Transverse colon (tissue), 4 donors: ENCODE data around the gene TCEAL1. TPM values are rescaled to one million over a fixed set of nuclear protein-coding genes. Genes with fewer than 3 reads are reported as not detected.

ENCODE experiments used
- DNase-seq: peaks from one replicate; pipeline ENCODE4 v3.0.0-alpha.2; 2019
- H3K27ac ChIP-seq, 4 donors: fragments of 200-600 bp; sonication (generic); 2 replicates each; pipeline ENCODE4 v1.5.1; 2016 to 2018; ENCODE audit warnings: inconsistent platforms in 4 of 4
- H3K27me3 ChIP-seq: fragments of 200-600 bp; sonication (generic); 2 replicates; pipeline ENCODE4 v1.5.1; 2017; ENCODE audit warnings: inconsistent platforms
- H3K36me3 ChIP-seq, 4 donors: fragments of 200-600 bp; sonication (generic); 2 replicates each; pipeline ENCODE4 v1.5.1; 2017 to 2019; ENCODE audit warnings: inconsistent platforms in 4 of 4
- H3K4me1 ChIP-seq, 4 donors: fragments of 200-600 bp; sonication (generic); 2 replicates each; pipeline ENCODE4 v1.5.1; 2017 to 2020; ENCODE audit warnings: inconsistent platforms in 4 of 4
- H3K4me3 ChIP-seq, 4 donors: fragments of 200-600 bp; sonication (generic); 1 replicate in 1 of 4; 2 replicates in 3 of 4; pipeline versions ENCODE4 v1.5.1 to v1.6.1; 2017 to 2019; ENCODE audit warnings: inconsistent platforms in 4 of 4
- H3K9me3 ChIP-seq, 2 donors: fragments of 200-600 bp; sonication (generic); 2 replicates each; pipeline ENCODE4 v1.5.1; 2017 to 2019; ENCODE audit warnings: inconsistent platforms in 2 of 2
- EP300 ChIP-seq: sonication (generic); formaldehyde crosslinking; IDR thresholded peaks from one replicate; pipeline ENCODE4 v1.6.1; 2017; ENCODE audit warnings: antibody characterized with exemption, low read depth
- POLR2A ChIP-seq: fragments of 450-650 bp; IDR thresholded peaks from one replicate; pipeline ENCODE4 v1.6.1; 2016; ENCODE audit warnings: antibody characterized with exemption, mild to moderate bottlenecking, moderate library complexity
- POLR2AphosphoS5 ChIP-seq, 3 donors: sonication (generic); formaldehyde crosslinking; IDR thresholded peaks; one replicate each; pipeline ENCODE4 v1.6.1; 2016; ENCODE audit warnings: antibody characterized with exemption in 3 of 3
- WGBS, 2 donors: methylation state at CpG; one replicate each; pipeline ENCODE4 v1.1.5; 2018; ENCODE audit warnings: low coverage in 1 of 2; 5-methylcytosine and 5-hydroxymethylcytosine counted together
- in situ Hi-C, 4 donors: fragments of 200-750 bp; cut with MboI; loops; one replicate each; pipeline versions ENCODE4 v1.15.0 to v1.15.1; 2017; ENCODE audit warnings: low sequenced_read_pairs in 3 of 4, low pct_ligation_motif_present in 1 of 4, low pct_unique_long_range_greater_than_20kb in 1 of 4
- intact Hi-C: fragments of 100-400 bp; cut with DNase I; formaldehyde crosslinking; loops from one replicate; pipeline ENCODE4 v1.15.1; 2023; ENCODE audit warnings: low total_unique reads
- total RNA-seq, 4 donors: library from RNA; depleted of rRNA; stranded (reverse); fragments of >200 nt; gene quantifications; one replicate each; pipeline ENCODE4 v1.1.0, GENCODE V29; 2016
- TF ChIP-seq, protein P1 (sequence below), 5 experiments: fragments of 200-600 bp in 3 of 5; fragments of 450-650 bp in 2 of 5; sonication (generic) in 3 of 5; IDR thresholded peaks; 1 replicate in 2 of 5; 2 replicates in 3 of 5; pipeline ENCODE4 v1.5.1; 2016 to 2017; ENCODE audit warnings: antibody characterized with exemption in 5 of 5, inconsistent platforms in 3 of 5, mild to moderate bottlenecking in 2 of 5, moderate library complexity in 1 of 5

TCEAL1 gene
- total RNA-seq, 4 donors from 2014 or later: 44.9 to 79.2 (median 56.6) TPM

DNA sequence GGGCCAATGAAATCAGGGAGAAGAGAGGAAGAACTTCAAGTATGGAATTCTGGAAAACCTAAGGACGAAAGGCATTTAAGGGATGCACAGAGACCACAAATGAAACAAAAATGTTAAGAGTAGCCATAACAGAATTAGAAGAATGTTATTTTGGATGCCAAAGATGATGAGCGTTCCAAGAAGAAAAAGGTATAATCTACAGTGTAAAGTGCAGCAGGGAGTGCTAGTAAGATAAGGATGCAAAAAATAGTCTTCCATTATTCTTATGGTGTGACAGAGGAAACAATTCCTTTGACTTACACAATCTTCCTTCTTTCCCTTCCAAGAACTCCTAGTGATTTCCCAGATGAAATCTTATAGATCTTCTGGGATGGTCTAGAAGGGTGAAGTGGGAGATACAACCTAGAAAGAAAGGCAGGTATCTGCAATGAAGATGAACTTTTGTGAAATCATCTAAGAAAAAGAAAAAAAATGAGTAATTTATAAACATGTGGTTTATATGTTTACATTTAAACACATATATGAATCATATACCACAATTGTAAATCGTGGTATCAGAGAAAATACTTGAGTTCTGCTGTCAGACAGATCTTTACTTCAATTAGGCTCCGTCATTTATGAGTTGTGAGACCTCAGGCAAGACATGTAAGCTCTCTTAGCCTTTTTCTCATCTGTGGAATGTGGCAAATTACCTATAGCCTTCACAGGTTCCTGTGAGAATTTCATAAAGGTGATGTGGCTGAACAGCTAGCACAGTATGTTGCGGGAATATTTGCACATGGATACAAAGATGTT lies 49.6 kb downstream of the TCEAL1 start:
- intact Hi-C loops (no loop called here), in situ Hi-C loops (loop anchor here in 1 of 4 donors (25.0 kb wide), 1 partner anchor 484 kb away; the partner anchor contains the start of genes FAM199X and SLC25A53)
- no peak for DNase-seq
- no peak overlapping the region for H3K27ac ChIP-seq
- 56 to 70% methylated on average over 1 to 5 of the region's 5 CpGs for WGBS, 2 donors
- TF ChIP-seq POLR2AphosphoS5 (IDR thresholded peaks at IDR 0.05): no peak
- TF ChIP-seq, protein P1, sequence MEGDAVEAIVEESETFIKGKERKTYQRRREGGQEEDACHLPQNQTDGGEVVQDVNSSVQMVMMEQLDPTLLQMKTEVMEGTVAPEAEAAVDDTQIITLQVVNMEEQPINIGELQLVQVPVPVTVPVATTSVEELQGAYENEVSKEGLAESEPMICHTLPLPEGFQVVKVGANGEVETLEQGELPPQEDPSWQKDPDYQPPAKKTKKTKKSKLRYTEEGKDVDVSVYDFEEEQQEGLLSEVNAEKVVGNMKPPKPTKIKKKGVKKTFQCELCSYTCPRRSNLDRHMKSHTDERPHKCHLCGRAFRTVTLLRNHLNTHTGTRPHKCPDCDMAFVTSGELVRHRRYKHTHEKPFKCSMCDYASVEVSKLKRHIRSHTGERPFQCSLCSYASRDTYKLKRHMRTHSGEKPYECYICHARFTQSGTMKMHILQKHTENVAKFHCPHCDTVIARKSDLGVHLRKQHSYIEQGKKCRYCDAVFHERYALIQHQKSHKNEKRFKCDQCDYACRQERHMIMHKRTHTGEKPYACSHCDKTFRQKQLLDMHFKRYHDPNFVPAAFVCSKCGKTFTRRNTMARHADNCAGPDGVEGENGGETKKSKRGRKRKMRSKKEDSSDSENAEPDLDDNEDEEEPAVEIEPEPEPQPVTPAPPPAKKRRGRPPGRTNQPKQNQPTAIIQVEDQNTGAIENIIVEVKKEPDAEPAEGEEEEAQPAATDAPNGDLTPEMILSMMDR (IDR thresholded peaks at IDR 0.05): no peak
- TF ChIP-seq EP300: no peak
- TF ChIP-seq POLR2A: no peak
- no peaks in the 10 kb centered on the region for H3K9me3 ChIP-seq
- H3K4me1 ChIP-seq: no peaks in the 10 kb centered on the region
- H3K4me3 ChIP-seq: no peak overlapping the region
- H3K36me3 ChIP-seq: no peaks in the 10 kb centered on the region
- no peaks in the 10 kb centered on the region for H3K27me3 ChIP-seq

Other genes starting within 250 kb of the TCEAL1 start
- 1 to 10 TPM in 1 of 4 donors, under 1 TPM in 1, not detected in 2; 0.55 to 1.4 TPM for gene RAB40A, start 109.5 kb upstream of the TCEAL1 start, total RNA-seq
- gene TCEAL4, start 43.5 kb upstream of the TCEAL1 start, total RNA-seq: 100 to 1,000 TPM in 1 of 4 donors, 10 to 100 TPM in 3; 25.5 to 118 (median 55.6) TPM
- 10 to 100 TPM in 2 of 4 donors, 1 to 10 TPM in 2; 3.4 to 16.7 (median 12.4) TPM for gene TCEAL3, start 21.0 kb upstream of the TCEAL1 start, total RNA-seq
- gene MORF4L2, start 57.7 kb downstream of the TCEAL1 start, total RNA-seq: 100 to 1,000 TPM; 171 to 235 (median 185) TPM
- not detected for gene TMEM31, start 81.9 kb downstream of the TCEAL1 start, total RNA-seq
- gene PLP1, start 147.9 kb downstream of the TCEAL1 start, total RNA-seq: 10 to 100 TPM in 1 of 4 donors, 1 to 10 TPM in 3; 3.8 to 13.7 (median 6.7) TPM
- 1 to 10 TPM in 3 of 4 donors, under 1 TPM in 1; 0.40 to 2.6 (median 1.7) TPM for gene RAB9B, start 203.3 kb downstream of the TCEAL1 start, total RNA-seq